Measurements from ENCODE around the gene RAPH1.
A peak's percentile ranks its signal among the peaks of the same experiment; 100 is the strongest.

RAPH1 gene

GRCh38 chr2:203484266-203485112 is 50.6 kb downstream of the RAPH1 start:
- no peak for FAIRE-seq

- FAIRE-seq, result no peak
These were observed 54.5 kb downstream of the RAPH1 start for GRCh38 chr2:203480623-203481022.

GRCh38 chr2:203476881-203477280 is 58.2 kb downstream of the RAPH1 start:
- FAIRE-seq, result no peak

GRCh38 chr2:203471323-203471722 is 63.8 kb downstream of the RAPH1 start:
- FAIRE-seq, result no peak

GRCh38 chr2:203470371-203470770 is 64.7 kb downstream of the RAPH1 start:
- peak; percentile 55 for FAIRE-seq

- no peak for FAIRE-seq
These were observed 65.6 kb downstream of the RAPH1 start for GRCh38 chr2:203469546-203469945.

GRCh38 chr2:203463266-203463678 is 71.8 kb downstream of the RAPH1 start:
- FAIRE-seq, result peak; percentile 53

GRCh38 chr2:203462308-203462707 is 72.8 kb downstream of the RAPH1 start:
- FAIRE-seq, result peak; percentile 41

GRCh38 chr2:203461746-203462145 is 73.4 kb downstream of the RAPH1 start:
- FAIRE-seq, result peak; percentile 17

- FAIRE-seq, result no peak
These were observed 79.9 kb downstream of the RAPH1 start for GRCh38 chr2:203455209-203455608.

- no peak for FAIRE-seq
These were observed 81.1 kb downstream of the RAPH1 start for GRCh38 chr2:203453858-203454451.

GRCh38 chr2:203451689-203452088 is 83.4 kb downstream of the RAPH1 start:
- FAIRE-seq, result no peak

GRCh38 chr2:203451011-203451410 is 84.1 kb downstream of the RAPH1 start:
- no peak for FAIRE-seq

- FAIRE-seq, result no peak
These were observed 84.5 kb downstream of the RAPH1 start for GRCh38 chr2:203450561-203450960.

- no peak for FAIRE-seq
These were observed 88.3 kb downstream of the RAPH1 start for GRCh38 chr2:203446780-203447179.

- no peak for FAIRE-seq
These were observed 89.0 kb downstream of the RAPH1 start for GRCh38 chr2:203446071-203446481.

GRCh38 chr2:203444738-203445137 is 90.4 kb downstream of the RAPH1 start:
- FAIRE-seq, result no peak

GRCh38 chr2:203442463-203442862 is 92.6 kb downstream of the RAPH1 start:
- FAIRE-seq, result no peak

- no peak for FAIRE-seq
These were observed 93.6 kb downstream of the RAPH1 start for GRCh38 chr2:203441463-203441862.

GRCh38 chr2:203440671-203441070 is 94.4 kb downstream of the RAPH1 start:
- no peak for FAIRE-seq

- FAIRE-seq, result no peak
These were observed 96.6 kb downstream of the RAPH1 start for GRCh38 chr2:203438528-203438927.

- no peak for FAIRE-seq
These were observed 97.6 kb downstream of the RAPH1 start for GRCh38 chr2:203437511-203437910.

- no peak for FAIRE-seq
These were observed 98.6 kb downstream of the RAPH1 start for GRCh38 chr2:203436496-203436895.

- FAIRE-seq, result no peak
These were observed 102.3 kb downstream of the RAPH1 start for GRCh38 chr2:203432811-203433210.

Measured in islet of Langerhans (tissue), 1 donor.